Adrenal gland (tissue), 5 donors: ENCODE results near the gene BIN2.

Experiments
- POLR2A ChIP-seq, 2 donors: fragments of 450-650 bp; IDR thresholded peaks; one replicate each; pipeline ENCODE4 v1.6.1; 2017; ENCODE audit warnings: antibody characterized with exemption in 2 of 2, mild to moderate bottlenecking in 2 of 2, moderate library complexity in 1 of 2
- TF ChIP-seq, protein P1 (sequence below), 6 experiments: fragments of 450-650 bp in 4 of 6; fragments of 200-600 bp in 2 of 6; sonication (generic) in 1 of 6; IDR thresholded peaks; 1 replicate in 5 of 6; 2 replicates in 1 of 6; pipeline versions ENCODE4 v1.5.1 to v1.8.0; 2016 to 2021; ENCODE audit warnings: antibody characterized with exemption in 6 of 6, mild to moderate bottlenecking in 2 of 6, moderate library complexity in 1 of 6
- donor health status: DM: no; HTN: no; CAD: no.

- TF ChIP-seq, protein P1, sequence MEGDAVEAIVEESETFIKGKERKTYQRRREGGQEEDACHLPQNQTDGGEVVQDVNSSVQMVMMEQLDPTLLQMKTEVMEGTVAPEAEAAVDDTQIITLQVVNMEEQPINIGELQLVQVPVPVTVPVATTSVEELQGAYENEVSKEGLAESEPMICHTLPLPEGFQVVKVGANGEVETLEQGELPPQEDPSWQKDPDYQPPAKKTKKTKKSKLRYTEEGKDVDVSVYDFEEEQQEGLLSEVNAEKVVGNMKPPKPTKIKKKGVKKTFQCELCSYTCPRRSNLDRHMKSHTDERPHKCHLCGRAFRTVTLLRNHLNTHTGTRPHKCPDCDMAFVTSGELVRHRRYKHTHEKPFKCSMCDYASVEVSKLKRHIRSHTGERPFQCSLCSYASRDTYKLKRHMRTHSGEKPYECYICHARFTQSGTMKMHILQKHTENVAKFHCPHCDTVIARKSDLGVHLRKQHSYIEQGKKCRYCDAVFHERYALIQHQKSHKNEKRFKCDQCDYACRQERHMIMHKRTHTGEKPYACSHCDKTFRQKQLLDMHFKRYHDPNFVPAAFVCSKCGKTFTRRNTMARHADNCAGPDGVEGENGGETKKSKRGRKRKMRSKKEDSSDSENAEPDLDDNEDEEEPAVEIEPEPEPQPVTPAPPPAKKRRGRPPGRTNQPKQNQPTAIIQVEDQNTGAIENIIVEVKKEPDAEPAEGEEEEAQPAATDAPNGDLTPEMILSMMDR (IDR thresholded peaks at IDR 0.05) = no peak
- TF ChIP-seq POLR2A (IDR thresholded peaks at IDR 0.05) = no peak
Measured at GRCh38 chr12:51370667-51371066, 46.7 kb upstream of the BIN2 start.
